Stimulated activated naive CD4-positive, alpha-beta T cell treated with Interleukin-2 at 50 U/mL for 16 hours (primary cell): Measurements from ENCODE around the gene ESCO1.

Experiments used
- DNase-seq: peaks from one replicate; lab custom pipeline; 2025; lab: John Stamatoyannopoulos, UW

Gene ESCO1

GRCh38 chr18:21489919-21490495 is 110.5 kb downstream of the ESCO1 start:
- DNase-seq: no peak

- DNase-seq: no peak
These were observed 111.3 kb downstream of the ESCO1 start for GRCh38 chr18:21489119-21489750.

GRCh38 chr18:21486905-21487437 is 113.5 kb downstream of the ESCO1 start:
- DNase-seq: no peak

GRCh38 chr18:21484851-21485636 is 115.5 kb downstream of the ESCO1 start:
- no peak for DNase-seq

GRCh38 chr18:21483051-21483450 is 117.5 kb downstream of the ESCO1 start:
- no peak for DNase-seq

GRCh38 chr18:21481739-21482138 is 118.8 kb downstream of the ESCO1 start:
- no peak for DNase-seq

GRCh38 chr18:21479721-21480120 is 120.8 kb downstream of the ESCO1 start:
- DNase-seq: no peak
